ENCODE results near the gene VPS41. TPM values are rescaled to one million over a fixed set of nuclear protein-coding genes. Genes with fewer than 3 reads are reported as not detected.

The VPS41 gene
- polyA plus RNA-seq, 3 donors = 12.7 to 62.2 (median 56.7) TPM

- no peak for DNase-seq
- Mint-ChIP-seq H3K27me3 (ENCODE audit: low read depth in 3 of 3) (peaks cover 0 to 9% (median 3%) of the 10 kb centered on the region in 3 donors), H3K4me1 (no peaks in the 10 kb centered on the region), H3K9me3 (peaks cover 0 to 5% (median 2%) of the 10 kb centered on the region in 7 donors), H3K27ac (no peak overlapping the region), H3K4me3 (no peak overlapping the region), H3K36me3 (no peaks in the 10 kb centered on the region)
- Histone ChIP-seq H3K27me3 (ENCODE audit: control insufficient read depth in 2 of 2, insufficient read depth in 2 of 2, low read length in 2 of 2) (no peaks in the 10 kb centered on the region), H3K4me3 (replicated peaks in 1 of 3; ENCODE audit: low read depth in 2 of 3, low read length in 3 of 3) (no peak overlapping the region), H2AFZ (ENCODE audit: insufficient read depth, low read depth, low read length, poor library complexity, severe bottlenecking) (no peak overlapping the region), H3K4me2 (replicated peaks; ENCODE audit: extremely low read depth, low read length, poor library complexity, severe bottlenecking) (no peak overlapping the region), H3K36me3 (replicated peaks in 1 of 2; ENCODE audit: control insufficient read depth in 1 of 2, insufficient read depth in 2 of 2, low read length in 2 of 2) (no peaks in the 10 kb centered on the region), H4K20me1 (ENCODE audit: insufficient read depth, low read length) (no peaks in the 10 kb centered on the region), H3K9me3 (replicated peaks in 1 of 2; ENCODE audit: control insufficient read depth in 1 of 2, insufficient read depth in 1 of 2, low read length in 2 of 2) (no peaks in the 10 kb centered on the region), H3K79me2 (ENCODE audit: insufficient read depth, low read length) (no peaks in the 10 kb centered on the region), H3K27ac (ENCODE audit: low read depth in 1 of 2, low read length in 2 of 2) (no peak overlapping the region), H3K4me1 (ENCODE audit: control insufficient read depth in 1 of 2, insufficient read depth in 2 of 2, low read length in 2 of 2) (no peaks in the 10 kb centered on the region), H3K9ac (ENCODE audit: insufficient read depth, low read length, poor library complexity, severe bottlenecking) (no peak overlapping the region)
- no peak for TF ChIP-seq CTCF (IDR thresholded peaks at IDR 0.05)
- WGBS (ENCODE audit: insufficient coverage) = 97% methylated on average over 3 of the region's 4 CpGs
- intact Hi-C loops (cut with micrococcal nuclease) = no loop called here
Measured at GRCh38 chr7:38704041-38704547, 204.9 kb downstream of the VPS41 start.

GRCh38 chr7:38703093-38703492 lies 205.9 kb downstream of the VPS41 start:
- Histone ChIP-seq H3K9ac (ENCODE audit: insufficient read depth, low read length, poor library complexity, severe bottlenecking) (no peak overlapping the region), H3K27me3 (ENCODE audit: control insufficient read depth in 2 of 2, insufficient read depth in 2 of 2, low read length in 2 of 2) (no peaks in the 10 kb centered on the region), H3K4me1 (ENCODE audit: control insufficient read depth in 1 of 2, insufficient read depth in 2 of 2, low read length in 2 of 2) (no peaks in the 10 kb centered on the region), H3K27ac (ENCODE audit: low read depth in 1 of 2, low read length in 2 of 2) (no peak overlapping the region), H2AFZ (ENCODE audit: insufficient read depth, low read depth, low read length, poor library complexity, severe bottlenecking) (no peak overlapping the region), H3K36me3 (replicated peaks in 1 of 2; ENCODE audit: control insufficient read depth in 1 of 2, insufficient read depth in 2 of 2, low read length in 2 of 2) (no peaks in the 10 kb centered on the region), H3K9me3 (replicated peaks in 1 of 2; ENCODE audit: control insufficient read depth in 1 of 2, insufficient read depth in 1 of 2, low read length in 2 of 2) (no peaks in the 10 kb centered on the region), H3K4me2 (replicated peaks; ENCODE audit: extremely low read depth, low read length, poor library complexity, severe bottlenecking) (no peak overlapping the region), H3K4me3 (replicated peaks in 1 of 3; ENCODE audit: low read depth in 2 of 3, low read length in 3 of 3) (no peak overlapping the region), H3K79me2 (ENCODE audit: insufficient read depth, low read length) (no peaks in the 10 kb centered on the region), H4K20me1 (ENCODE audit: insufficient read depth, low read length) (no peaks in the 10 kb centered on the region)
- intact Hi-C loops (cut with micrococcal nuclease) = no loop called here
- peaks cover 0 to 5% (median 2%) of the 10 kb centered on the region in 7 donors for H3K9me3 Mint-ChIP-seq
- WGBS (ENCODE audit: insufficient coverage) = 100% methylated on average over 1 of the region's 4 CpGs
- no peak for TF ChIP-seq CTCF (IDR thresholded peaks at IDR 0.05)
- no peak overlapping the region for H3K4me3 Mint-ChIP-seq
- H3K27ac Mint-ChIP-seq = no peak overlapping the region
- peaks cover 0 to 9% (median 2%) of the 10 kb centered on the region in 3 donors for H3K27me3 Mint-ChIP-seq (ENCODE audit: low read depth in 3 of 3)
- peaks cover 3% of the 10 kb centered on the region for H3K4me1 Mint-ChIP-seq
- DNase-seq = no peak
- no peaks in the 10 kb centered on the region for H3K36me3 Mint-ChIP-seq

All from CD14-positive monocyte (primary cell).